ENCODE measurements around the gene OTOP3.
"Not testable (repeated sequence)": the region's sequence is repeated elsewhere in the genome, so short reads cannot be mapped to it uniquely, and the experiment has no call there.

Gene OTOP3

GRCh38 chr17:74961657-74962350 lies 26.1 kb downstream of the OTOP3 start:
- peak; percentile 57 for DNase-seq (ENCODE audit: low read depth)

DNA sequence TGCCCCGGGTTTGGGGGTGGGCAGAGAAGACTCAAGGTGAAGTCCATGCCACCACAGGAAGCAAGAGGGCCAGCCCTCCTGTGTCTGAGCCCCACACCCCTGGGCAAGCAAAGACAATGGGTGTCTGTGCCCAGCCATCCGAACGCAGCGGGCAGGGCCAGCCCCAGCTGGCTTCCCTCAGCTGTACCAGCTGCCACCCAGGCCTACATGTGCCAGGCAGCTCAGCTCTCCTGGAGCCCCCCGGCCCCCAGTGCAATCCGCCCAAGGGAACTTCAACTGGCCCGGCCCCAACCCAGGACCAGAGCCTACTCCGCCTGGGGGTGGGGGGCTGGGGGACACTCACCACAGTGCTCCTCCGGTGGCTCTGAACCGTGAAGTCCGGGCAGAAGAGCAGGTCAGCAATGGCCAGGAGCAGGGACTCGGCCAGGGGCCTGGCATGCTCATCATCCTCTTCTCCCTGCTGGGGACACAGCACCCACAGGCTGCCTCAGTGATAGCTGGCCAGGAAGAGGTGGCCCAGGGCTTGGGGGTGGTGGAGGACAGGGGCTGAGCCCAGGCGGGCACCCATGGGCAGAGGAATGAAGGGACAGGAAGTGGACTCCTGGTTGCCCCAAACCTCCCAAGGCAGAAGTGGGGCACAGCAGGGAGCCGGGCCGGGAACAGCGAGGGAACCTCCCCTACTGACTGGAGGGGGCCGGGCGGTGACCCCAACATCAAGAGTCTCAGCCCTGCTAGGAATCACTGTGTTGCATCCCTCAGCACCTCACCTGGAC lies 27.1 kb downstream of the OTOP3 start:
- no peak for DNase-seq (ENCODE audit: low read depth)

- DNase-seq (ENCODE audit: low read depth), result no peak
These were observed 28.0 kb downstream of the OTOP3 start for GRCh38 chr17:74963656-74964055.

- DNase-seq (ENCODE audit: low read depth), result no peak
These were observed 28.6 kb downstream of the OTOP3 start for GRCh38 chr17:74964246-74964761.

GRCh38 chr17:74964988-74965622 lies 29.4 kb downstream of the OTOP3 start:
- DNase-seq (ENCODE audit: low read depth), result no peak

DNA sequence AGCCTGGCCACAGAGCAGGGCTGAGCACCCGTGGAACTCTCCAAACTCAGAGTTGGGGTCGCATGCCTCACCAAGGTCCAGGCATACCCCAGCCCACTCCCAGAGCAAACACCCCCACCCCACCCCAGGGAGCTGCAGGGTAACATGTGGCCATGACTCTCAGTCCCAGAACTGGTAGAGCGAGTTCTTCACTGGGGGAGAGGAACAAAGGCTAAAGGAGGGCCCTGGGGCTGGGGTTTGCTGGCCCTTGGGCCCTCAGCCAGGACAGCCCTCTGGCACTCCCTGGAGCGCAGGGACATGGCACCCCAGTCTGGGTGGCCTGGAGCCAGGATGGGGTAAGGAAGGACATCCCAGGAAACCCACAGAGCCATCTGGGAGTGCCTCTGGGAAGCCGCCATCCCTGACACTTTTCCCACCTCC lies 32.7 kb downstream of the OTOP3 start:
- no peak for DNase-seq (ENCODE audit: low read depth)

- not testable (repeated sequence) for DNase-seq (ENCODE audit: low read depth)
These were observed 33.8 kb downstream of the OTOP3 start for GRCh38 chr17:74969501-74969900.

GRCh38 chr17:74970395-74970794 lies 34.7 kb downstream of the OTOP3 start:
- no peak for DNase-seq (ENCODE audit: low read depth)

DNA sequence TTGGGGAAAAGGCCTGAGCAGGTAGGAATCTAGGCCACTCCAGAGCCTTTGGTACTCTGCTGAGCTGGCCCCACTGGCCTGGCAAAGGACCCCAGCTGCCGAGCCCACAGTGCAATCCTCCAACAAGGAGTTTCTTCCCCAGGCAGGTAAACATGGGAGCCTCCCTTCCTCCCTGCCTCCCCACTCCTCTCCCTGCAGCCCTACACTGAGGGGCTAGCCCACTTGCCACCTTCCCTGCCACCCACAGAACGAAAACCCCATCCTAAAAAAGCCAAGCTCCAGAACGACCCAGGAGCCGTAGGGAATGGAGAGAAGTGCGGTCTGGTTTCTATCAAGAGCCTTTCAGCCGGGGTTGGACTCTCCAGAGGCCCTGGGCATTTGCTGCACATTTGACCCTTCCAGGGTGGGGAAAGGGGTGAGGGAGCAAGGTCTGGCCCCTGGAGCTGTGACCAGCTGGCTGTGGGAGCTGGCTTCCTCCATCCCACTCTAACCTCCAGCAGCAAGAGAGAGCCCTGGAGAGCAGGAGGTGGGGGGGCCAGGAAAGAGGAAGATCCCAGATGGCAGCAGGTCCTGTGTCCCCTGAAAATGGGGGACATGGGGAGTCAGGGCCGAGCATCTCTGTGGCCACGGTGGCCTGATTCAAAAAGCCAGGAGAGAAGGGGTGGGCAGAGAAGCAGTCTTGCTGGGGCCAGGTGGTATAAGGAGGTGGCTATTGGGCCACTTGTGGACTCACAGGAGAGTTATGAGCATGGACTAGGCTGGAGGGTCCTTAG lies 35.6 kb downstream of the OTOP3 start:
- no peak for DNase-seq (ENCODE audit: low read depth)

GRCh38 chr17:74971842-74972106 lies 36.1 kb downstream of the OTOP3 start:
- DNase-seq (ENCODE audit: low read depth), result no peak

DNA sequence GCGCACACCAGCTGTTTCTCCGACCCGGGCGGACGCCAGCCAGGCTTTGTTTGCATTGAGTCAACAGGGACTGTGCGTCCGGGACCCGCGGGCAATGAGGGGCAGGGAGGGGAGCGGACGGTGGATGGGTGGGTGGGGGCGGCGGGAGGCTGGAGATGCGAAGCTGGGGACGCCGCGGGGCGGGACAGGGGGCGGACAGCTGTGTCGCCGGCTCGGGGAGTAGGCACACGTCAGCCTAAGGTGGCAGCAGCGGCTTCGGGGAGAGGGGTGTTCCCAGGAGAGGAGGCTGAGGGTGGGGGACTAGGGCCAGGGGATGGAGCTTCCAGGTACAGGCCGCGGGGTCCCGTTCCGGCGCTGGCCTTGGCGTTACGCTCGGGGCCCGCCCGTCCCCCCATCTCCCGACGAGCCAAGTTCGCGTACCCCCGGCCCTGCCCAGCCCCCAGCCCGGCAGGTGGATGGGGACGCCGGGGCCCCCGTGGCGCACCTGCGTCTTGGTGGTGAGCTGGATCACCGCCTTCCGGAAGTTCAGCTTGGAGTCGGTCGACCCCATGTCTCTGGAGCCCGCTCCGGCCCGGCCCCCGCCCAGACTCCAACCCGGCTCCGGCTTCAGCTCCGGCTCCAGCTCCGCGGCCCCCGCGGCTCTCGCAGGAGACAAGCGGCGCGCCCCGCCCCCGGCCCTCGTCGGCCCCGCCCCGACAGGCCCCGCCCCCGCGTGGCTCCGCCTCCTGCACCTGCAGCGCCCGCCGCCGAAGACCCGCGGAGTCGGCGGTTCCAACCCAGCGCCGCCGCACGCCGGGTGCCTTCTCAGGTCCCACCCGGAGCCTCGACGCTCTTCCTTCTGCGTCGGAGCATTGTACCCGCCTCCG lies 36.6 kb downstream of the OTOP3 start, which contains the start of gene HID1:
HID1 (minus strand) TSS at position 653 of the 866 bp plus-strand sequence; CDS start at position 550, 103 bp downstream.
- peak; percentile 74 for DNase-seq (ENCODE audit: low read depth)

- no peak for DNase-seq (ENCODE audit: low read depth)
These were observed 37.3 kb downstream of the OTOP3 start for GRCh38 chr17:74972973-74973328.

DNA sequence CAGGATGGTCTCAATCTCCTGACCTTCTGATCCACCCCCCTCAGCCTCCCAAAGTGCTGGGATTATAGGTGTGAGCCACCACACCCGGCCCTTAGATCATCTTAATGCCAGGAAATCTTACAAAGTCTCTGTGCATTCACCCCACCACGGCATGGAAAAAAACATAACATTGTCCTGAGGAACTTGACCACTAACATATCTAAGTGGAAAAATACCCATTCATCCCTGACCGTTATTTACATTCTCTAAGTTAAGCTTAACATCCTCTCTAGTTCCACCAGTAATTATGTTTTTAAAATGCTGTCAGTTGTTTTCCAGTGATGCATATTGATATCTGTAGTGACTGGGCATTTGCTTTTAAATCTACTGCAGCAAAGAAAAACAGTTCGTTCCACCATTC lies 40.2 kb downstream of the OTOP3 start:
- no peak for DNase-seq (ENCODE audit: low read depth)

- DNase-seq (ENCODE audit: low read depth), result no peak
These were observed 42.1 kb downstream of the OTOP3 start for GRCh38 chr17:74977802-74978201.

- no peak for DNase-seq (ENCODE audit: low read depth)
These were observed 42.5 kb downstream of the OTOP3 start for GRCh38 chr17:74978240-74978639.

DNA sequence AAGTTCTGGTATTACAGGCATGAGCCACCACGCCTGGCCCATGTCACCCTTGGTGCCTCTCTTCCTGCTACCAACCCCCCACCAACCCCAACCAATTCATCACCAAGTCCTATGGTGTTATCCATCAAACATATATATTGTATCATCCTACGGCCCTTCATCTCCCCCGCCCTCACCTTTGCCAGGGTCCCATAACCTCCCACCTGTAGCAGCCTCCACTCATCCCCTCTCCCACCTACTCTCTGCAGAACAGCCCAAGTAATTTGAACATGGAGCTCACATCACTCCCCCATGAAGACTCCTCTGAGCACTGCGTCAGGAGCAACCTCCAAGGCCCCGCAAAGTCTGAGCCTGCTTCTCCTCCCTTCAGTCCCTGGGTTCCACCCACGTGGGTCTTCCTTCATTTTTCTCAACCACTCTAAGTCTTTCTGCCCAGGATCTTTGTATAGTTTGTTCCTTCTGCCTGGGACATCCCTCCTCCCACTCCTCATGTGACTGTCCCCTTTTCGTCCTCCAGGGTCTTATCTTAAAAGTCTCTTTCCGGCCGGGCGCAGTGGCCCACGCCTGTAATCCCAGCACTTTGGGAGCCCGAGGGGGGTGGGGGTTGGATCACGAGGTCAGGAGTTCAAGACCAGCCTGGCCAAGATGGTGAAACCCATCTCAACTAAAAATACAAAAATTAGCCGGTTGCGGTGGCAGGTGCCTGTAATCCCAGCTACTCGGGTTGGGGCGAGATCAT lies 43.9 kb downstream of the OTOP3 start:
- no peak for DNase-seq (ENCODE audit: low read depth)

DNA sequence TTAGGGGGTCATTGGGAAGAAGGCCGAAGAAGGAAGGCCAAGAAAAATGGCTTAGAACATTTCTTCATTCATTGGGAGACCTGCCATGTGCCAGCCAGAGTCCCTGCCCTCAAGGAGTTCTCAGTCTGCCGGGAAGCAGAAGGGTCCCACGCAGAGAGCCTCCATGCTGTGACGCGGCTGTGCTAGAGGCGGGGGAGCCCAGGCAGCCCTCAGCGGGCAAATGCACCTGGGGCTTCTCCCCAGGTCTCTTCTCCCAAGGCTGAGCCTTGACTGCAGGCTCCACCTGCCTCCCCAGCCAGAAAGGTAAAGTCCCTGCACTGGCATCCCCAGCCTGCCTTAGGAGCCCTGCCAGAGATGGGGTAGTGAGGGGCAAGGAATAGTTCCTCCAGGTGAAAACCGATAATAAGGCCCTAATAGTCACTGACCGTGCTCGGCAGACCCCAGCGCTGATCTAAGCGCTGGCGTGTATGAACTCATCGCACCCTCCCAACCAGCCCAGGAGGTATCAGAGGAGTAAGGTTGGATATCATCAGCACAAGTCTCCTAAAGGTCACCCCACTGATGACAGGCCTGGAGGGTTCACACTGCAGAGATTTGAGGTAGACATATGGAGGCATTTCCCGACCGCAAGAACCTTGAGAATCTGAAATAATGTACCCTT lies 45.8 kb downstream of the OTOP3 start:
- DNase-seq (ENCODE audit: low read depth), result no peak

DNA sequence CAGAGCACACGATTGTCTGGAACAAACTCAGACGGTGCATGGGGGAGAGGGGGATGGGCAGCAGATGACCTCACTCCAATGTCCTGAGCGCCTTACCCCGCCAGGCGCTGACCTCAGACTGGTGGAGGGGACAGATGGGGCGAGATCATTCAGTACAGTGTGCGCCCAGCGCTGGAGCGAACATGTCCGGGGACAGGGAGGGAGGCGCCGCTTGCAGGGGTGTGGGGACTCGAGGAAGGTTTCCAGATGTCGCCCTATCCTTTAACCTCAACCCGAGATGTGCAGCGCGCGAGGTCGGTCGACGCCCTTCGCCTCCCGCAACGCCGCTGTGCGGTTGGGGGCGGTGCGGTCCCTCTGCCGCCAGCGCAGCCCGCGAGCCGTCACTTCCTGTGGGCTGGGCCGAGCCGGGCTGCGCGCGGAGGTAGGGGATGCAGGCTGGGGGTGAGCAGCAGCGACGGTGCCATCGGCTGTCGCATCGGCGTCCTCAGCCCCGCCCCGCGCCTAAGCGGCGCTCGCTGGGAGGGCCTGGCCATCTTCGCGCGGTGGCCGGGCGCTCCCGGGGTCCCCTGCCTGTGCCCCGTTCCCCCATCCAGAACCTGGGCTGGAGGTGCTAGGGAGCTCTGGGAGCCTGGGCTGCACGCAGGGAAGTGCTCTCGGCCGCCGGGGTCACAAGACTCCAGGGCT lies 46.4 kb downstream of the OTOP3 start:
- peak; percentile 66 for DNase-seq (ENCODE audit: low read depth)

DNA sequence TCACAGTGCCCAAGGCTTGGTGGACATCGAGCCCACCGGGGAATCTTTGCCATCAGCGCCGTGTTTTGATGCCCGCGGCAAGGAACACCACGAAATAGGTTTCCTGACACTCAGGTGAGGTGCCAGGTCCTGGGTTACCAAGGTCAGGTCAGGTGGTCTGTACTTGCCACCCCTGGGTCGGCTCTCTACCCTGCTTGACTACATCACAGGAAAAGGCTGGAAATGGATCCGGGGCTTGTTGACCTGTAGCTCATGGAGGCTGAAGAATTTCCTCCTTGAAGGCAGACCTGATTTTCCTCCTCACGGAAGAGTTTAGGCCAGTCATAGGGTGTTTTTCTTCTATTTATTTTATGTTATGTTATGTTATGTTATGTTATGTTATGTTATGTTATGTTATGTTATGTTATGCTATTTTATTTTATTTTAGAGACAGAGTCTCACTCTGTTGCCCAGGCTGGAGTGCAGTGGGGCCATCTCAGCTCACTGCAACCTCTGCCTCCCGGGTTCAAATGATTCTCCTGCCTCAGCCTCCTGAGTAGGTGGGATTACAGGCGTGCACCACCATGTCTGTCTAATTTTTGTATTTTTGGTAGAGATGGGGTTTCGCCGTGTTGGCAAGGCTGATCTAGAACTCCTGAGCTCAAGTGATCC lies 47.1 kb downstream of the OTOP3 start:
- not testable (repeated sequence) for DNase-seq (ENCODE audit: low read depth)
